ENCODE data around the gene ZNF772.
A peak's percentile ranks its signal among the peaks of the same experiment; 100 is the strongest.
"Not testable (repeated sequence)": the region's sequence is repeated elsewhere in the genome, so short reads cannot be mapped to it uniquely, and the experiment has no call there.

Gene ZNF772

GRCh38 chr19:57477191-57478008 is at the start of gene ZNF772:
Gene ZNF772, minus strand, starts transcription at chr19:57477566. Its CDS starts 257 bp downstream, at chr19:57477309.
- DNase-seq (ENCODE audit: extremely low read depth in 1 of 2, low read depth in 1 of 2), result peak; percentile 70 to 74

GRCh38 chr19:57518021-57518420 is 40.7 kb upstream of the ZNF772 start:
- not testable (repeated sequence) for DNase-seq (ENCODE audit: extremely low read depth in 1 of 2, low read depth in 1 of 2)

DNA sequence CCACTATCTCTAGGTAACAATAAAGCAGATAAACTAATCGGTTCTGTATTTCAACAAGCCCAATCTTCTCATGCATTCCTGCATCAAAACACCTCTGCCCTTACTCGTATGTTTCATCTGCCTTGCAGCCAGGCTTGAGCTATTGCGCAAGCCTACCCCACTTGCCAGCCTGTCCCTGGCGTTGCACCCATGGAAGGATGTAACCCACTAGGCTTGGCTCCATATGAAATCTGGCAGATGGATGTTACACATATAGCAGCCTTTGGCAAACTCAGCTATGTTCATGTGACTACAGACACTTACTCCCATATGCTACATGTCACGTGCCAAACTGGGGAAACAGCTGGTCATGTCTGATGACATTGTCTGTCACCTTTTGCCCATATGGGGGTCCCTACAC is 37.9 kb upstream of the ZNF772 start:
- DNase-seq (ENCODE audit: extremely low read depth in 1 of 2, low read depth in 1 of 2), result no peak

DNA sequence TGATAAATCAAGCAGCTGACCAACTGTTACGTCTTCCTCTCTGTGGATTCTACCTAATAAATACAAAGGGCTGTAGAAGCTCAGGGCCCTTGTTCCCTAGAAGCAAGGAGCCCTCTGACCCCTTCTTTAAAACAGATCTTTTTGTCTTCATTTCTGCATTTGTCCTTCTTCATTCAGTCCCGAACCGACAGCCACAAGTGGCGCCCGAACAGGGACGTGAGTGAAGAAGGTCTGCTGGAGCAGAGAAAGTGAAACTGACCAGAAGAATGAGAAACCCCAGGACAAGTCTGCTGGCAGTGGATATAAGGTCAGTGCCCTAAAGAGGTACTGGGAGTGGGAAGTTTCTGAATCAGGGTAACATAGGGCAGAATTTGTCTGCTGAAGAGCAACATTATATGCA is 35.5 kb upstream of the ZNF772 start:
- DNase-seq (ENCODE audit: extremely low read depth in 1 of 2, low read depth in 1 of 2), result no peak

DNA sequence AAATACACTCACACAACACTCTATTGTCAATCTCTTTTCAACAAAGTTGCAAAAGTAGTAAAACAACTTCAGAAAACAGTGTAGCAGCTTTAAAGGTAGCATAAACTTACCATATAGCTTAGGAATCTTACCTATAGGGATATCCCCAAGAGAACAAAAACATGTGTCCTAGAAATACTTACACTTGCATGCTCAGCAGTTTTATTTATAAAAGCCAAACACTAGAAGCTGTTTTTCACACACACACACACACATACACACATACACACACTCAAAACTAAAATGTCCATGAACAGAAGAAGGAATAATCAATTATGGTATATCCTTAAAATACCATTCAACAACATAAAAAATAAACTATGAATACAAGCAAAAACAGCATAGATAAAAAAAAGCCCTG is 34.1 kb upstream of the ZNF772 start:
- DNase-seq (ENCODE audit: extremely low read depth in 1 of 2, low read depth in 1 of 2), result no peak

DNA sequence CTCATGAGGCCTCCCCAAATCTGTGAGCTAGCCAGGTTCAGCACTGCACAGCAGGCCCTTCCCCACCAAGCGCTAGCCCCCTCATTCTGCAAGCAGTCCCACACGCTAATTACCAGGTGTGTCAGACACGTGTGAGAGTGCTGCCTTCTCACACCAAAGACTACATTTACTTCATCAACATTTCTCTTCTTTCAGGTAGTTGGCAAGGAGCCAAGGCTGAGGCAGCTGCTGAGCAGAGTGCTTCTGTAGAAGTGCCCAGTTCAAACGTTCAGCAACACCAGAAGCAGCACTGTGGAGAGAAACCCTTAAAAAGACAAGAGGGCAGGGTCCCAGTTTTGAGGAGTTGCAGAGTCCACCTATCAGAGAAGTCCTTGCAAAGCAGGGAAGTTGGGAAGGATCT is 28.8 kb upstream of the ZNF772 start:
- no peak for DNase-seq (ENCODE audit: extremely low read depth in 1 of 2, low read depth in 1 of 2)

DNA sequence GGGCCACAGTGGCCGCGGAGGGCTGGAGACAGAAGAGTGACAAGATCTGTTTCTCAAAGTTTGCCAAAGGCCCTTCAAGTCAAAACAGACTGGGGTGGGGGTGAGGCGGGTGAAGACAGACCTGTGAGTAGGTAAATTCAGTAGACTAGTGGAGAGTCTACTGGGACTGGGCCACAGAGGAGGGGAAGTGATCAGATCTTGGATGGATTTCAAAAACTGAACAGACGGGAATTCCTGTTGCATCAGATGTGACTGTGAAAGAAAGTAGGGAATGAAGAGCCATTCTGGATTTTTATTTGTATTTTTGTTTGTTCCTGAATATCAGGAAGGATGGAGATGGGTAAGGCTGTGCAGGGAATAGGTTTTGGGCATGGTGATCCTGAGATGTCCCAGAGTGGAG is 23.0 kb upstream of the ZNF772 start:
- not testable (repeated sequence) for DNase-seq (ENCODE audit: extremely low read depth in 1 of 2, low read depth in 1 of 2)

DNA sequence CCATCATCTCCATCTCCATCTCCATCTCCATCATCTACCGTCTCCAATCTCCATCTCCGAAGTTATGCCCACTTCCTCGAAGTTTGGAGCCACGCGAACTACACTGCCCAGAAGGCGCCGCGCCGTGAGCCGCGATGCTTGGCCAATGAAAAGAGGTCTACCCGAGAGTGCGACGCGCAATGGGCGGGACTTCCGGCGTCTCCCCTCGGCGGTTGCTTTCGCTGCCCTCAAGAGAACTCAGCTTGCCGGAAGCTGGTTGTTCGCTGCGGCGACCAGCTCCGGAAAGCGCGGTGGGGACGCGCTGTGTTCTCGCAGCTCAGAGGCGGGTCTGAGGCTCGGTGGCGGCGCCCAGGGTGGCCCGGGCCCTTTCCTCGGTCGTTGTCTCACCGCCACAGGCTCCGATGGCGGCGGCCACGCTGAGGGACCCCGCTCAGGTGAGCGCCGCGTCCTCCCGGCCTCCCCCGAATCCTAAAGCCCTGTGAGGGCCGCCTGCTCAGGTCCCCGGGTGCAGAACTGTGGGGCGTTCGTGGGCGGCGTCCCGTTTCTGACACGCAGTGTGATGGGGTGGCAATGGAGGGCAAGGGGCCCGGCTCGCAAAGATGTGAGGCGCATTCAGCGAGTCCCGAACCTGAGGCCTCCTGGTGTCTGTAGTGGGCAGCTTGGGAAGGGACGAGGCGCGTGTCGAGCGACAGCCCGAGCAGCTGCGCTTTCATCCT is 22.5 kb upstream of the ZNF772 start, which contains the start of gene ZNF773:
TSS of gene ZNF773 (plus strand) at position 259 of the 716 bp plus-strand sequence. CDS start at position 402, 143 bp downstream.
- DNase-seq (ENCODE audit: extremely low read depth in 1 of 2, low read depth in 1 of 2), result peak; percentile 89 to 96

DNA sequence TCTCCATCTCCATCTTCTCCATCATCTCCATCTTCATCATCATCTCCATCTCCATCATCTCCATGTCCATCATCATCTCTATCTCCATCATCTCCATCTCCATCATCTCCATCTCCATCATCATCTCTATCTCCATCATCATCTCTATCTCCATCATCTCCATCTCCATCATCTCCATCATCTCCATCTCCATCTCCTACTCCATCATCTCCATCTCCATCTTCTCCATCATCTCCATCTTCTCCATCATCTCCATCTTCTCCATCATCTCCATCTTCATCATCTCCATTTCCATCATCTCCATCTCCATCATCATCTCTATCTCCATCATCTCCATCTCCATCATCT is 21.9 kb upstream of the ZNF772 start:
- DNase-seq (ENCODE audit: extremely low read depth in 1 of 2, low read depth in 1 of 2), result not testable (repeated sequence)

DNA sequence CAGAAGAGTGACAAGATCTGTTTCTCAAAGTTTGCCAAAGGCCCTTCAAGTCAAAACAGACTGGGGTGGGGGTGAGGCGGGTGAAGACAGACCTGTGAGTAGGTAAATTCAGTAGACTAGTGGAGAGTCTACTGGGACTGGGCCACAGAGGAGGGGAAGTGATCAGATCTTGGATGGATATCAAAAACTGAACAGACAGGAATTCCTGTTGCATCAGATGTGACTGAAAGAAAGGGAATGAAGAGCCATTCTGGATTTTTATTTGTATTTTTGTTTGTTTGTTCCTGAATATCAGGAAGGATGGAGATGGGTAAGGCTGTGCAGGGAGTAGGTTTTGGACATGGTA is 10.9 kb upstream of the ZNF772 start:
- not testable (repeated sequence) for DNase-seq (ENCODE audit: extremely low read depth in 1 of 2, low read depth in 1 of 2)

- peak; percentile 86 to 94 for DNase-seq (ENCODE audit: extremely low read depth in 1 of 2, low read depth in 1 of 2)
Observed at GRCh38 chr19:57487477-57488298, 10.3 kb upstream of the ZNF772 start, which contains the start of gene ZNF419. Gene ZNF419, plus strand, starts transcription at chr19:57487750. Its CDS starts 201 bp downstream, at chr19:57487951.

DNA sequence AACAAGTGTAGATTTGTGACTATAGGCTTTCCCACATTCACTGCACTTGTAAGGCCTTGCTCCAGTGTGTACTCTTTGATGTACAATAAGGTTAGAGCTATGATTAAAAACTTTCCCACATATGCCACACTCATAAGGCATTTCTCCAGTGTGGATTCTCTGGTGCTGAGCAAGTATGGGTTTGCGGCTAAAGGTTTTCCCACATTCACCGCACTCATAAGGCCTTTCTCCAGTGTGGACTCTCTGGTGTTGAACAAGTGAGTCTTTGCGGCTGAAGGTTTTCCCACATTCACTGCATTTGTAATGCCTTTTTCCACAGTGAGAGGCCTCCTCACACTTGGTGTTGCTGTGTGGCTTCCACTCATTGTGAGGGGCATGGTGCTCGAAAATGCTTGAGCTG is 3.7 kb downstream of the ZNF772 start:
- DNase-seq (ENCODE audit: extremely low read depth in 1 of 2, low read depth in 1 of 2), result no peak

- DNase-seq (ENCODE audit: extremely low read depth in 1 of 2, low read depth in 1 of 2), result no peak
Observed at GRCh38 chr19:57466489-57466888, 10.9 kb downstream of the ZNF772 start.

DNA sequence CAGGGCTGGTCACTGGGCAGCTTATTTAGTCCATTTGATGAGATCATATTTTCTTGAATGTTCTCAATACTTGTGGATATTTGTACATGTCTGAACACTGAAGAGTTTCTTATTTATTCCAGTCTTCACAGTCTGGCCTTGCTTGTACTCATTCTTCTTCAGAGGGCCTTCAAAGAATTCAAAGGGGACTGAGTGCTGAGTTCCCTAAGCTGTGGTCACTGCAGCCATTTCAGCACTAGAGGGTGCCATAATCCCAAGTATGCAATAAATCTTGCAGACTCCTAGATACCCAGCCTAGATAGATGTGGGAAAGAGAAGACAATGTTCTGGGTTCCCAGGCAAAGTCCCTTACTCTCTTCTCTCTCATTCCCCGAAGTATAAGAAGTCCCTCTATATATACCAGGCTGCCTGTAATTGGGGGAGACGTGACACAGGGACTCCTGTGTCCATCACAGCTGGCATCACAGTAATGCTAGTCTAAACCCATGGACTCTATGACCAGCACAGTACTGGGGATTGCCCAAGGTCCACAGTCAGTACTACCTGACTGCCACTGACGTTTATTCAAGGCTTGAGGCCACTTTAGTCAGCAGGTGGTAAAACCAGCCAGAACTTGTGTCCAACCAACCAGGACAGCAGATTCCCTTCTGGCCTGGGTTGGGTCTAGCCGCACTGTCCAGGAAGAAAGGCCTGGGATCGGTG is 11.5 kb downstream of the ZNF772 start:
- DNase-seq (ENCODE audit: extremely low read depth in 1 of 2, low read depth in 1 of 2), result no peak

DNA sequence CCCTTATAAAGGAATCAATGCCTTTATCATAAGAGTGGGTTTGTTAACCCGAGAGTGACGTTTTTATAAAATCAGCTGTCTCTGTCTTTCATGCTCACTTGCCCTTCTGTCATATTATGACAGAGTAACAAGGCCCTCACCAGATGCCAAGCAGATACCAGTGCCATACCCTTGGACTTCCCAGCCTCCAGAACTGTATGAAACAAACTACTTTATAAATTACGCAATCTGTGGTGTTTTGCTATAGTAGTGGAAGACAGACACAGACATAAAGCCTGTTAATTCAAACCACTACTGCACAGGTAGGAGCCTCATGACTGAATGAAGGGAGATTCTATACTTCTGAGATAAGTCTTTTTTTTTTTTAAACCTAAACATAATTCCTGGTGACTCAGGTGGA is 25.1 kb downstream of the ZNF772 start:
- DNase-seq (ENCODE audit: extremely low read depth in 1 of 2, low read depth in 1 of 2), result no peak

- no peak for DNase-seq (ENCODE audit: extremely low read depth in 1 of 2, low read depth in 1 of 2)
Observed at GRCh38 chr19:57443121-57443696, 34.2 kb downstream of the ZNF772 start.

DNA sequence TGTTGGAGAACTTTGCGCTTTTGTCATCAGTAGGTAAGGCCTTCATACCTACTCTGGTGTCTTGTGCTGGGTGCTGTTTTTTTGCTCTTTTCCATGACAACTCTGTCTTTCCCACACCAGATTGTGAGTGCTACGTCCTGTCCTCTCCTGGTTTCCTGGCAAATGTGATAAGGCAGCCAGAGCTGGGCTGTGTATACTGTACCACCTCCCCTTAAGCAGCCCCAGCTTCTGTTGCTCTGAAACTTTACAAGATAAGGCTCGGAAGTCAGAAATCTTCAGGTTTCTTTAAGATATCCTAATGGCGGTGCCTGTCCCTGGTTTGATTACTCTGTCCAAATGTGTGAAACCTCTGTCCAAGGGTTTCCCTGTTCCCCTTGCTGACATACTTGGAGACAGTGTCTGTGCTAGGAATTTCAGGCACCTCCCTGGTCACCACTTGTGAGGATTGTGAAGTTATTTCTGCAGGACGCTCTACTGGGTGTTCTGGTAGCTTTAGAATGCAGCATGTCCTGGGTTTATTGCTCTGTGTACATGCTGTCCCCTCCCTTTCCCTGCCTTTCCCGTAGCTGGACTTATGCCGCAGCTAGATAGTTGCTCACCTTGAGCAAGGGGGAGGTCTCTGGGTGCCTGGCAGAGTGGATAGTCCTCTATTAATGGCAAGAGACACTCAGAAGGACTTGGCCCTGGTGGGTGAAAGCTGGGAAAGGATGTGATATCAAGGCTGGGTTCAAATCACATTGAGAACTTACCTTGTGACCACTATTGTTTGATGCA is 35.2 kb downstream of the ZNF772 start:
- no peak for DNase-seq (ENCODE audit: extremely low read depth in 1 of 2, low read depth in 1 of 2)

- no peak for DNase-seq (ENCODE audit: extremely low read depth in 1 of 2, low read depth in 1 of 2)
Observed at GRCh38 chr19:57438925-57439324, 38.4 kb downstream of the ZNF772 start.

DNA sequence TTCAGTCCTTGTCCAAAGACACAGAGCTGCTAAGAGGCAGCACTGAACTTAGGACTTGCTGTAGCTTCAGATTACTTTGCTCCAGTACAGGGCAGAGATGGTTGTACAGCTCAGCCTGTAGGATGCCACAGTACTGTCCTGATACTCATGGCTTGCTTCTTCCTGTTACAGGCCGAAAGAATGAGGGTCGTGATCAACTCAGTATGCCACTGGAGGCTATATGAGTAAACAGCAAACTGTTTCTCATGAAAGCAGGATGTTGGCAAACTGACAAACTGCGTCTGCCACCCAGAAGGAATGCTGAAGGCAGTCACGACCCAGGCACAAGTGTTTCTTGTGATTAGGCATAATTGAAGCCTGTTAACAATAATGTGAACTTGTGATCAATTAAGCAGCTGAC is 39.4 kb downstream of the ZNF772 start:
- DNase-seq (ENCODE audit: extremely low read depth in 1 of 2, low read depth in 1 of 2), result no peak

- DNase-seq (ENCODE audit: extremely low read depth in 1 of 2, low read depth in 1 of 2), result no peak
Observed at GRCh38 chr19:57436417-57436816, 40.9 kb downstream of the ZNF772 start.

Data from activated CD8-positive, alpha-beta memory T cell treated with anti-CD3 and anti-CD28 coated beads for 1 hour (primary cell).